ENCODE measurements around the gene FERD3L.
"Not testable (repeated sequence)": the region's sequence is repeated elsewhere in the genome, so short reads cannot be mapped to it uniquely, and the experiment has no call there.

FERD3L gene, protein sequence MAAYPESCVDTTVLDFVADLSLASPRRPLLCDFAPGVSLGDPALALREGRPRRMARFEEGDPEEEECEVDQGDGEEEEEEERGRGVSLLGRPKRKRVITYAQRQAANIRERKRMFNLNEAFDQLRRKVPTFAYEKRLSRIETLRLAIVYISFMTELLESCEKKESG

GRCh38 chr7:19144661-19145433 lies at the start of gene FERD3L:
TSS of gene FERD3L (minus strand) at chr7:19145421. CDS start at chr7:19145362, 59 bp downstream.
- DNase-seq (ENCODE audit: low read depth) = no peak

- not testable (repeated sequence) for DNase-seq (ENCODE audit: low read depth)
Observed at GRCh38 chr7:19194417-19194816, 49.2 kb upstream of the FERD3L start.

GRCh38 chr7:19181634-19182033 lies 36.4 kb upstream of the FERD3L start:
- DNase-seq (ENCODE audit: low read depth) = no peak

- no peak for DNase-seq (ENCODE audit: low read depth)
Observed at GRCh38 chr7:19178595-19178994, 33.4 kb upstream of the FERD3L start.

DNA sequence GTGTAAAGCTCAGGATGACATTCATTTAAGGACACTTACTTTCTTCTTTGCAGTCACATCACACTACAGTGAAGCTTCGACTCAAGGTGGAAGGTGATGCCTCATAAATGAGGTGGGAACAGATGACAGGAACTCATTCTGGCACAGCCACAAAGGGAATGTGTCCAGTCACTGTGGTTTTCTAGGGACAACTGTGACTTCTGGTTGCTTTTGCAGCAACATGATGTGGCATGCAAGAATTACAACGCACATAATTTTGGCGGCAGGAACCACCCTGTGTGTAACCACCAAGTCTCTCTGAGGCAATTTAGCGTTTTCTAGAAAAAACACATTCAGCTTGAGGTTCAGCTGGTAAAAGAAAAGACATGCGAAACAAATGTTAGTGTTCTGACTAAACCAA lies 32.0 kb upstream of the FERD3L start:
- DNase-seq (ENCODE audit: low read depth) = no peak

DNA sequence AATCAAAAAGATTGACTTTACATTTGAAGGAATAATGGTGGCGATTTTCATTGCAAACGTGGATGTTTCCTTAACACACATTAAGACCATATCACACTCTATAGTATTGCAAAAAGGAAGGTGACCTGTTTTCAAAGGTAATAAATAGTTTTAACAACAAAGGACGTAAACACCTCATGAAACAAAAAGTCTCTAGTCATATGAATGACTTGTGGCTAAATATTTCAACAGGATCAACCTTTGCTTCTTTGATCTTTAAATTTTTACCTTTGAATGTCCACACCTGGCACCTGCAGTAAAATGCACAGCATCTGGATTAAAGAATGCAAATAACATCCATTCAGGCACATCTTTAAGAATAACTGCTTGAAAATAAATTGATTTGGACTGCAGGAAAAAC lies 30.0 kb upstream of the FERD3L start:
- DNase-seq (ENCODE audit: low read depth) = no peak

- no peak for DNase-seq (ENCODE audit: low read depth)
Observed at GRCh38 chr7:19161671-19162070, 16.4 kb upstream of the FERD3L start.

DNA sequence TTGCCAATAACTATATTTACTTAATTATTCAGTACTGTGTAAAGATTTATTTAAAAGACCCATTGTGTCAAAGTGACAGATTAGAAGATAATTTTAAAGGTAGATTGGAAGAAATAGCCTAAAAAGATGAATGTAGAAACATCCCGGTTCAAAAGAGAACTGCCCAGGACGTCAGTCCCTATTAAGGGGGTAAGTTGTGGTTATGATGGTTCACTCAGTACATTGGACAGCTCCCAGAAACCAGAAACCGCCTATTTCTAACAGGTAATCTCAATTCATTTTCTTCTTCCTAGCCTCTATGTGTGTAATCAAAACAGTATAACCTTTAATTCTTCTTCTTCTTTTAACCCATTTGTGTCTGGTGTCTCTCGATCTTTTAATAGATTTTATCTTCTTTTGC lies 1.5 kb upstream of the FERD3L start:
- DNase-seq (ENCODE audit: low read depth) = no peak

GRCh38 chr7:19145434-19146115 lies 354 bp upstream of the FERD3L start:
- DNase-seq (ENCODE audit: low read depth) = no peak

DNA sequence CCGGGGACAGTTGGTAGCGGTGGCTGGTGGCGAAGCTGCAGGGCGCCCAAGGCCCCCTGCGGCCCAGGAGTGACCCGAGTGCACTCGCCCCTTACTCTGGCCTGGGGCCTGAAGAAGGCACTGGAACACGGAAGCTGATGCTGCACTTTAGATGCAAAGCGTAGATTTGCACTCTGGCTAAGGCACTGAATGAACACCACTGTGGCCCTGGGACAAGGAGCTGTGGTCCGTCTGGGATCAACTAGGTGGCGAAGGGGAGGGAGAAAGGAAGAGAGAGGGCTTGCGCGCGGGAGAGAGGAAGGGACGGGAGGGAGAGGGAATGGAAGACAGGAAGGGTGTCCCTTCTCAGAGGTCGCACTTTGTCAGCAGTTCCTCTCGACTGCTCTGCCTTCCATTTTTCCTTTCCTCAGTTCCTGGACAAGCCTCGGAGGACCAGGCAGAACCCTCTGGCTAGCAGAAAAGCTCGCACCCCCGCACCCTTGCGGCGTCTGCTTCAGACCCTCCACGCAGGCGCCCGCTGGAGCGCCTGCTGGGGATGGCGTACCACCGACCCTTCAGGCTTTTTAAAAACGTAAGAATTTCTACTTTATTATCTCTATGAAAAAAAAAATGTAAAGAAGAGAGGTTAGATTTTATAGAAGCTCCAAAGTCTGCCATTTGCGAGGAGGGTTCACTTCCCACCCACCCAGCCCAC lies 1.2 kb downstream of the FERD3L start:
- no peak for DNase-seq (ENCODE audit: low read depth)

DNA sequence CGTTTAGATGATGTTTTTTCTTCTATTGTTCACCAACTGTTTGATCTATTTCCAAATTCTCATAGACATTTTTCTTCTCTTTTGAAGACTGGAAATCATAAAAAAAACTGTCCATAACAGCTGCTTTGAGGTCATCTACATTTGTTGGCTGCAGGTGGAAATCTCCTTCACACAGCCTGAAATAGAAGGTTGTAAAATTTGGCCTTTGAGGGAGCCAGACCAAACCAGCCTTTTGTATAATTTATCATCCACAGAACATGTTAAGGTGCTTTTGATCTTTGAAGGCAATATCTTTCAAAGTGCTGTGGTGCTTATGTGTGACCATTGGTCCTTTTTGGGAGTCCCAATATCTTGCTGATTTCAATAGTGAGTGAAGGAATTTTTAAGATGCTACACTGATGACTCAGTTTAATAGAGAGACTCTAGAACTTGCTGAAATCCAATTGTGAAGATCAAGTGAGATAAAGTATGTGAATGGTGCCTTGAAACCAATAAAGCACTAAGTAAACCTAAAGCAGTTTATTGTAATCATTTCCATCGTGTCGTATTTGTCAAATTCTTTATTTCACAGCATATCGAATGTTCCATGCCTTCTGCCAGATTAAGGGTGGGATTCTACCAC lies 5.4 kb downstream of the FERD3L start:
- DNase-seq (ENCODE audit: low read depth) = no peak

DNA sequence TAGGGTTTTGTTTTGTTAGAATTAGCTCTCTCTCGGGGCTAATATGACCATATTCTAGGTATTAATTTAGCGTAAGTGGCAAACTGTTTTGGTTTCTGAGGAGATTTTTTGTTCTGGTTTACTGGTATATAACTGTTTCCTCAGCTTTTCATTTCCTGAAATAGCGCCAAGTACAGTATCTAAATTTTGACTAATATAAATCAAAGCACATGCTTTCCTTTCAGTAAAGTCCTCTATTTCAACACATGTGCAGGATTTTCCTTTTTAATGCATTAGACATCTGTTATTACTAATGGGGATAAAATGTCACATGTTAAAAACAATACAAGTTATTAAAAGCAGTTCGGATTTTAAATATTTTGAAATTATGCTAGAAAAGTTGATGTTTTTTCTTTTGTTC lies 11.3 kb downstream of the FERD3L start:
- DNase-seq (ENCODE audit: low read depth) = no peak

DNA sequence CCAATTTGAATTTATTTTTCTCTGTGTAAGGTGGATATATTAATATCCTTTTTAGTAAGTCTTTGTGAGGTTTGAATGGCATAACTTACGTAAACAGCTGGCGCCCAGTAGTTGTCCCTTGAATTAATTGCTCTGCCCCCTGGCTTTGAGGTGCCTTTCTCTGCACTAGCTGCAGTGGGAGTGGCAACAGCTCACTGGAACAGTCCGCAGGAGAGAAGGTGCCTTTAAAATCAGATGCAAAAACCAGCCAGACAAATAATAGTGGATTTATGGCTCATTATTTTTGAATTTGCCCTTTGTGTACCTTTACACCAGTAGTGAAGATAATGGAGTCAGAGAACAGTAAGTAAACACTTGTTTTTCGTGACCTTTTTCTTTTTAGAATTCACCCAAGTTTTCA lies 11.8 kb downstream of the FERD3L start:
- no peak for DNase-seq (ENCODE audit: low read depth)

GRCh38 chr7:19128856-19129255 lies 16.4 kb downstream of the FERD3L start:
- DNase-seq (ENCODE audit: low read depth) = no peak

GRCh38 chr7:19121977-19122588 lies 23.1 kb downstream of the FERD3L start:
- DNase-seq (ENCODE audit: low read depth) = no peak

GRCh38 chr7:19119870-19120486 lies 25.2 kb downstream of the FERD3L start:
- DNase-seq (ENCODE audit: low read depth) = no peak

GRCh38 chr7:19119372-19119771 lies 25.8 kb downstream of the FERD3L start:
- DNase-seq (ENCODE audit: low read depth) = no peak

- DNase-seq (ENCODE audit: low read depth) = no peak
Observed at GRCh38 chr7:19118636-19119371, 26.4 kb downstream of the FERD3L start.

- DNase-seq (ENCODE audit: low read depth) = no peak
Observed at GRCh38 chr7:19117870-19118608, 27.2 kb downstream of the FERD3L start.

Data from stimulated activated CD8-positive, alpha-beta memory T cell treated with anti-CD3 and anti-CD28 coated beads, Interleukin-4, amount 100 ng/mL, for 24 hours (primary cell).